ENCODE data around the gene MLLT3.

GRCh38 chr9:20651939-20652338 is 29.6 kb upstream of the MLLT3 start:
- TF ChIP-seq CTCF (IDR thresholded peaks at IDR 0.05) (no peak), POLR2A (IDR thresholded peaks at IDR 0.05) (no peak)

All from thyroid gland (tissue), 4 donors.